GM23338 (cell line): Measurements from ENCODE around the gene RPS14. TPM values are rescaled to one million over a fixed set of nuclear protein-coding genes. Genes with fewer than 3 reads are reported as not detected.
A peak's percentile ranks its signal among the peaks of the same experiment; 100 is the strongest.

ENCODE experiments used
- ATAC-seq: fragments of 200-7000 bp; cut with Tn5 transposase; 3 replicates; pipeline ENCODE4 v1.9.1; 2020
- DNase-seq: peaks from one replicate; pipeline ENCODE4 v3.0.0-alpha.2; 2015; ENCODE audit warnings: low spot score
- H2AFZ ChIP-seq: fragments of 200-600 bp; sonication (generic); 2 replicates; pipeline ENCODE4 v1.8.0; 2016; ENCODE audit warnings: antibody characterized with exemption, mild to moderate bottlenecking, moderate library complexity
- H3F3A ChIP-seq: fragments of 200-600 bp; sonication (generic); replicated peaks from 2 replicates; pipeline ENCODE4 v1.8.0; 2017; ENCODE audit warnings: antibody characterized with exemption, mixed run types, low read depth
- H3K27ac ChIP-seq: fragments of 200-600 bp; sonication (generic); 2 replicates; pipeline ENCODE4 v1.6.1; 2016; ENCODE audit warnings: low read depth
- H3K27me3 ChIP-seq: fragments of 200-600 bp; sonication (generic); 2 replicates; pipeline ENCODE4 v1.8.0; 2016; ENCODE audit warnings: mild to moderate bottlenecking, mixed run types, moderate library complexity; ENCODE audit not compliant: insufficient read depth
- H3K36me3 ChIP-seq: fragments of 200-600 bp; sonication (generic); 2 replicates; pipeline ENCODE4 v1.8.0; 2016; ENCODE audit warnings: mild to moderate bottlenecking; ENCODE audit not compliant: insufficient read depth
- H3K4me1 ChIP-seq: fragments of 200-600 bp; sonication (generic); 2 replicates; pipeline ENCODE4 v1.8.0; 2016; ENCODE audit warnings: mild to moderate bottlenecking, moderate library complexity; ENCODE audit not compliant: insufficient read depth
- H3K4me2 ChIP-seq: fragments of 200-600 bp; sonication (generic); 2 replicates; pipeline ENCODE4 v1.7.1; 2017; ENCODE audit warnings: mixed run types
- H3K4me3 ChIP-seq: fragments of 200-600 bp; sonication (generic); 2 replicates; pipeline ENCODE4 v1.6.1; 2016; ENCODE audit warnings: mixed run types
- H3K79me2 ChIP-seq: fragments of 200-600 bp; sonication (generic); replicated peaks from 2 replicates; pipeline ENCODE4 v1.8.0; 2017; ENCODE audit warnings: mild to moderate bottlenecking; ENCODE audit not compliant: insufficient read depth
- H3K9me2 ChIP-seq: fragments of 200-600 bp; sonication (generic); 2 replicates; pipeline ENCODE4 v1.8.0; 2017; ENCODE audit not compliant: insufficient read depth
- H4K20me1 ChIP-seq: fragments of 200-600 bp; sonication (generic); replicated peaks from 2 replicates; pipeline ENCODE4 v1.8.0; 2017; ENCODE audit warnings: mild to moderate bottlenecking; ENCODE audit not compliant: insufficient read depth
- H3K27ac Mint-ChIP-seq: 2 replicates; pipeline ENCODE4 v1.8.0; 2020; ENCODE audit warnings: inconsistent platforms, mild to moderate bottlenecking, moderate library complexity, mixed read lengths
- H3K27me3 Mint-ChIP-seq: 3 replicates; pipeline ENCODE4 v1.8.0; 2022; ENCODE audit warnings: low read depth, mild to moderate bottlenecking, moderate library complexity, mixed read lengths, inconsistent platforms; ENCODE audit not compliant: insufficient read depth, poor library complexity
- H3K36me3 Mint-ChIP-seq: 3 replicates; pipeline ENCODE4 v1.8.0; 2021; ENCODE audit warnings: low read depth, mild to moderate bottlenecking, inconsistent platforms, moderate library complexity, mixed read lengths
- H3K4me1 Mint-ChIP-seq: 3 replicates; pipeline ENCODE4 v1.8.0; 2020; ENCODE audit warnings: mild to moderate bottlenecking, inconsistent platforms, mixed read lengths
- H3K4me3 Mint-ChIP-seq: 3 replicates; pipeline ENCODE4 v1.8.0; 2021; ENCODE audit warnings: moderate library complexity, mild to moderate bottlenecking, inconsistent platforms, mixed read lengths
- H3K9me3 Mint-ChIP-seq: 3 replicates; pipeline ENCODE4 v1.8.0; 2020; ENCODE audit warnings: moderate library complexity, mild to moderate bottlenecking, inconsistent platforms, mixed read lengths
- CTCF ChIP-seq, 2 experiments: fragments of 200-600 bp in 1 of 2; sonication (generic) in 1 of 2; conservative IDR thresholded peaks; 2 replicates each; pipeline versions ENCODE4 v1.5.1 to v1.6.1; 2016 to 2017; ENCODE audit warnings: antibody characterized with exemption in 2 of 2, low read depth in 2 of 2, mild to moderate bottlenecking in 2 of 2, moderate library complexity in 1 of 2
- ETS1 ChIP-seq: IDR thresholded peaks from 2 replicates; pipeline ENCODE4 v1.6.1; 2016; ENCODE audit warnings: antibody characterized with exemption
- EZH2 ChIP-seq: fragments of 200-600 bp; sonication (generic); IDR thresholded peaks from one replicate; pipeline ENCODE4 v1.8.0; 2017; ENCODE audit warnings: antibody characterized with exemption, mild to moderate bottlenecking, low read depth; ENCODE audit not compliant: unreplicated experiment
- EZH2phosphoT487 ChIP-seq: fragments of 200-600 bp; sonication (generic); IDR thresholded peaks from one replicate; pipeline ENCODE4 v1.8.1; 2018; ENCODE audit warnings: antibody characterized with exemption; ENCODE audit not compliant: unreplicated experiment
- JUNB ChIP-seq: IDR thresholded peaks from one replicate; pipeline ENCODE4 v1.6.1; 2016; ENCODE audit warnings: antibody characterized with exemption; ENCODE audit not compliant: unreplicated experiment
- NANOG ChIP-seq: IDR thresholded peaks from 2 replicates; pipeline ENCODE4 v1.6.1; 2016; ENCODE audit warnings: antibody characterized with exemption, borderline replicate concordance
- POLR2AphosphoS5 ChIP-seq: IDR thresholded peaks from 2 replicates; pipeline ENCODE4 v1.6.1; 2016; ENCODE audit warnings: antibody characterized with exemption, low read depth
- REST ChIP-seq: IDR thresholded peaks from one replicate; pipeline ENCODE4 v1.6.1; 2018; ENCODE audit warnings: antibody characterized with exemption; ENCODE audit not compliant: unreplicated experiment
- STAT1 ChIP-seq: IDR thresholded peaks from one replicate; pipeline ENCODE4 v1.6.1; 2016; ENCODE audit warnings: antibody characterized with exemption; ENCODE audit not compliant: unreplicated experiment
- ZNF114 ChIP-seq: fragments of 250-450 bp; sonication (Bioruptor Pico); IDR thresholded peaks from 2 replicates; pipeline ENCODE4 v1.5.0; 2020; ENCODE audit warnings: mild to moderate bottlenecking, moderate library complexity
- ZNF331 ChIP-seq: fragments of 250-450 bp; sonication (Bioruptor Pico); IDR thresholded peaks from 2 replicates; pipeline ENCODE4 v1.5.0; 2020; ENCODE audit warnings: low read depth, mild to moderate bottlenecking, moderate library complexity
- polyA plus RNA-seq: library from polyadenylated mRNA; unstranded; fragments of >200 nt; fragmentation: Nextera tagmentation; extraction: Ambion mirVana; gene quantifications from 2 replicates; pipeline ENCODE4 v1.2.1, GENCODE V29; 2016
- total RNA-seq: library from RNA; depleted of rRNA; stranded (reverse); fragments of >200 nt; shearing (Covaris generic); gene quantifications from 2 replicates; pipeline ENCODE4 v1.2.3, GENCODE V29; 2014

Gene RPS14
- total and polyA plus RNA-seq, 2 experiments from 2014 or later, result 1,443 to 2,790 TPM

- ATAC-seq, result peak; percentile 4; the same call in 2 of the 3 replicates
- Mint-ChIP-seq H3K4me1 (peaks cover 63% of the 10 kb centered on the region), H3K27ac (peak overlapping the region; percentile 91), H3K4me3 (peak overlapping the region; percentile 47; the same call in 2 of the 3 replicates), H3K36me3 (0 out of 3 replicates have a peak, but pooled peaks cover 9% of the 10 kb centered on the region), H3K9me3 (no peaks in the 10 kb centered on the region), H3K27me3 (peaks cover 20% of the 10 kb centered on the region)
- H3K36me3 ChIP-seq, result no peaks in the 10 kb centered on the region; the same call in 1 of the 2 replicates
- TF ChIP-seq EZH2phosphoT487 (no peak), JUNB (no peak), ZNF114 (CRISPR knock-in tag) (no peak), STAT1 (no peak), ETS1 (no peak), NANOG (no peak)
- H3K79me2 ChIP-seq, result peaks cover 100% of the 10 kb centered on the region
- peaks cover 24% of the 10 kb centered on the region for H3K4me1 ChIP-seq
- H4K20me1 ChIP-seq, result peaks cover 23% of the 10 kb centered on the region
- no peak for DNase-seq
- H3K27ac ChIP-seq, result peak overlapping the region; percentile 64
- H3K27me3 ChIP-seq, result no peaks in the 10 kb centered on the region
- no peaks in the 10 kb centered on the region for H3K9me2 ChIP-seq
- H3F3A ChIP-seq, result 0 out of 2 replicates have a peak, but pooled peaks cover 2% of the 10 kb centered on the region
- H3K4me2 ChIP-seq, result peak overlapping the region; percentile 46
- H2AFZ ChIP-seq, result no peak overlapping the region
- H3K4me3 ChIP-seq, result peak overlapping the region; percentile 25; the same call in 1 of the 2 replicates
These were observed 48.4 kb upstream of the RPS14 start for GRCh38 chr5:150497989-150498317.

GRCh38 chr5:150497274-150497988, 47.9 kb upstream of the RPS14 start:
- Histone ChIP-seq H2AFZ (no peak overlapping the region), H3K4me1 (peaks cover 29% of the 10 kb centered on the region), H3K27me3 (no peaks in the 10 kb centered on the region), H3K4me2 (peak overlapping the region; percentile 46), H3K4me3 (peak overlapping the region; percentile 25; the same call in 1 of the 2 replicates), H3K36me3 (no peaks in the 10 kb centered on the region; the same call in 1 of the 2 replicates), H3K27ac (peak overlapping the region; percentile 64), H4K20me1 (peaks cover 23% of the 10 kb centered on the region), H3K9me2 (no peaks in the 10 kb centered on the region), H3F3A (0 out of 2 replicates have a peak, but pooled peaks cover 2% of the 10 kb centered on the region), H3K79me2 (peaks cover 100% of the 10 kb centered on the region)
- H3K9me3 Mint-ChIP-seq, result no peaks in the 10 kb centered on the region
- 0 out of 3 replicates have a peak, but pooled peaks cover 9% of the 10 kb centered on the region for H3K36me3 Mint-ChIP-seq
- no peak overlapping the region; the same call in 2 of the 3 replicates for H3K4me3 Mint-ChIP-seq
- H3K4me1 Mint-ChIP-seq, result peaks cover 65% of the 10 kb centered on the region
- H3K27me3 Mint-ChIP-seq, result peaks cover 20% of the 10 kb centered on the region
- no peak for DNase-seq
- peak; percentile 9 for ATAC-seq
- H3K27ac Mint-ChIP-seq, result peak overlapping the region; percentile 91
- no peak for TF ChIP-seq REST
- TF ChIP-seq ZNF114 (CRISPR knock-in tag), result no peak
- no peak for TF ChIP-seq STAT1
- TF ChIP-seq ZNF331 (CRISPR knock-in tag), result no peak
- TF ChIP-seq EZH2, result no peak
- TF ChIP-seq CTCF (conservative IDR thresholded peaks at IDR 0.05; ENCODE audit: low read depth in 2 of 2), result no peak
- no peak for TF ChIP-seq NANOG
- no peak for TF ChIP-seq POLR2AphosphoS5
- TF ChIP-seq JUNB, result no peak
